ENCODE data around the gene THEM4.

The THEM4 gene

DNA sequence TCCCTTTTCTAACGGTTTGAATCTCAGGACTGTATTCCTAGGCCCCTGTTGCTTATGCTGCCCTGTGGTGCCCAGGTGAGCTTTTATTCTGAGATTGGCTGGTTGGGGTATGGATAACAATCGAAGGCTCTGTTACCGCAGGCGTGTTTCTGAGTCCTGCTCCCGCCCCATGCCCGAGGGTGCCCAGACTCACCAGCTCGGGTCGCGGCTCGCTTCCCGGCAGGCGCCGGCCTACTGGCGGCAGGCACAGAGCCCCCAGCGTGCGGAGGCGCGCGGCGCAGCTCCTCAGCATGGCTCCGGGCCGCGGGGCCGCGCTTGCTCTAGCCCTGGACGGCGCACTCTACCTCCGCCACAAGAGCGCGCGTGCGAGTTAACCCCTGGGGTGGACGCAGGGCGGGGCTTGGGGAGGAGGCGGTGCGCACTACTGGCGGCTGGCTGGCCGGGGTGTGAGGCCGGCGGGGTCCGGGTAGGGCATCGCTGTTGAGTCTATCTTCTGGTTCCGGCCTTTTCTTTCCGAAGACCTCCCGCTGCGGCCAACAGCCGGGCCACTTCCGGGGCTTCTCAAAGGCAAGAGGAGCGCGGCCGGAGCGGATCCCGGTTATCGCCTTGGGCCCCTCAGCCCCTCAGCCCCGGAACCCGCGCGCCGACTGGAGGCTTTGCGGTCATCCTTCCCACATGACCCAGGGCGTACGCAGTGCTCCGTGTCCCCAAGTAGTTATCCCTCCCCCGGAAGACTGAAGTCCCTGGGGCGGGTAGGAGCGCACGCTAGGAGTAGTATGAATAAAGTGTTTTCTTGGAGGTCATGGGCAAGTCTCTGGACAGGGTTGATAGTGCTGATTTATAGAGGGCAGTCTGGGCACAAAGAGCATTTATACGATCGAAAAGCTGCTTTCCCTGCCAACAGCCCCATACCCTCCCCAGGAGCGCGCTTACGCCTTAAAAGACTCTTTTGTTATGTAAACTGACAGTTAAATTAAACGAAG lies at the start of gene THEM4:
Gene THEM4, minus strand, starts transcription at position 345 of the 983 bp plus-strand sequence. Its CDS starts 53 bp downstream, at position 292.
- DNase-seq (ENCODE audit: insufficient read length, low spot score): peak; percentile 93
- peak; percentile 96 for FAIRE-seq

DNA sequence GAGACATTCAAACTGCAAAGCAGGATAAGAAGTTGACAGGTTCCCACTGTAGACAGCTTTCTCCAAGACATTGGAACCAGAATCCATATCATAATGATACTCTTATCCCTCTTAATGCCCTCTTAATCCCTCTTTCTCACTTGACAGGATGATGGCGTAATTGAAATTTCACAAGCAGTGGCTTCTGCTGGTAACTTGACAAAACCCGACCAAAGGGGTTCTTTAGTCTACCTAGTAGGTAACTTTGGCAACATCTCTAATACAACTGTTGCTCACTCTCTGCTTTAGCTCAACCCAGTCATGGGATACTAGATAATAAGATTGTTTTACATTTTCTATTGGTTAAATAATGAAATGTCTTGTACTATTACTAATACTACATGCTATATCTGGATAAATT lies 49.6 kb upstream of the THEM4 start:
- DNase-seq (ENCODE audit: insufficient read length, low spot score) (no peak), FAIRE-seq (no peak)

DNA sequence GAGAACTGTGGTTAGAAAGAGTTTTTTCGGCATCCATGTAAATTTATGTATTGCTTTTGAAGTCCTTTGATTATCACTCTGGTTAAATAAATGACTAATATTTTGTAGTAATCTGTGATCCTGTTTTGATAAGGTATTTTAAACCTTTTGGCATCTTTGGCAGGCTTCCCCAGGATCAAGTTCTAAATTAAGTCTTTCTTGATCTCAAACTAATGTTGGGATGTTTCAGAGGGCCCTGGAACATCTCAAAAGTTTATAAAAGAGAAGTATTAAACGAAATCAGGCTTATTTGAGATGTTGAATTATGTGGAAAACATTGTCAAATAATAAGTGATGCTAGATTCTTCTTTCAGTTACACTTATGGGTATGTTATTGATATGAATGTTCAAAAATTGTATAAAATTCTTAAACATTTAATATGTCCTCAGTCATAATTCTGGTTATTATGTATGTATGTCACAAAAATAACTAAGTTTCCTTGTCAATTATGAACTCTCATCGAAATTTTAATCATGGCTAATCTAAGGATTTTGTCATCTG lies 47.7 kb upstream of the THEM4 start:
- FAIRE-seq (no peak), DNase-seq (ENCODE audit: insufficient read length, low spot score) (no peak)

DNA sequence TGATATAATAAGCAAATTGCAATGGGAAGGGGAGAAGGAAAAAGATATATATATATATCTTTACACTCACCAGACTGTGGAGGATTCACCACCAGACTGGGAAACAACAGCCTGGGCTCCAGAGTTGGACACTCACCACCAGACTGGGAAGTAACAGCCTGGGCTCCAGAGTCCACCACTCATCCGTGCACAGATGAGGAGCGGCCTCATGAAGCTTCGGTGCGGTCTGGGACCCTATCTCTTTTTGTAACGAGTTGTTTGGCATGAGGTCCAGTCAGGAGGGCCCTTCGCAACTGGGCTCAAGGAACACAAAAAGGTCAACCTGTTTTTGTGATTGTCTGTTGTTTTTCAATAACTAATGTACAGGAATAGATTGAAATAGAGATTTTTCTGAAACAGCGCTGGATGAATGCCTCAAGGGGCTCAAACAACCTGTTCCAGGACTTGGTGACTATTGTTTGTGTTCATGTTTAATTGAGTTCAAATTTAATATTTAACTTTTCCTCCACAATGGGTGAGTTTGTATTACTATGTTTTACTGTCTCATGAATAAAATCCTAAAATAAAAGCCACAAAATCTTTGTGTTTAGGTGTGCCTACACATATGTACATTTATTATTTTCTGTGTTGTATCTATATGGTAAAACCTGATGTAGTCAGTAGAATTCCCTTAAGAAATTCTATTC lies 44.2 kb upstream of the THEM4 start:
- DNase-seq (ENCODE audit: insufficient read length, low spot score) (no peak), FAIRE-seq (no peak)

DNA sequence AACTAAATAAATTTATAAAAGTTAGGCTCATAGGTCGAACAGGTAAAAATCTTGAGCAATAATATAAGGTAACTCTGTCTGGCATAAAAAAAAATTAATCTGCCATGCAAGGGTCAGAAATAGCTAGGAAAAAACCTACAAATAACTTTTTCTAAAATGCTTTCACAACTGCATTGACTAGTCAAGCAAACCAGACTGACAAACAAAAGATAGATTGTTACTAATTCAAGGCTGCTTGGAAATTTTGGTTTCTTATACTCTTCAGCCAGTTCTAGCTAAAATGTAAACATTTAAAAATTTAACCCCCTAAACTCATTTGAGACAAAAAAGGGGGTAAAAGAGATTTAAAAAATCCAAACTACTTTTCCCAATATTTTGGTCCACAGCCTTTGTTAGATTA lies 43.5 kb upstream of the THEM4 start:
- FAIRE-seq: no peak

DNA sequence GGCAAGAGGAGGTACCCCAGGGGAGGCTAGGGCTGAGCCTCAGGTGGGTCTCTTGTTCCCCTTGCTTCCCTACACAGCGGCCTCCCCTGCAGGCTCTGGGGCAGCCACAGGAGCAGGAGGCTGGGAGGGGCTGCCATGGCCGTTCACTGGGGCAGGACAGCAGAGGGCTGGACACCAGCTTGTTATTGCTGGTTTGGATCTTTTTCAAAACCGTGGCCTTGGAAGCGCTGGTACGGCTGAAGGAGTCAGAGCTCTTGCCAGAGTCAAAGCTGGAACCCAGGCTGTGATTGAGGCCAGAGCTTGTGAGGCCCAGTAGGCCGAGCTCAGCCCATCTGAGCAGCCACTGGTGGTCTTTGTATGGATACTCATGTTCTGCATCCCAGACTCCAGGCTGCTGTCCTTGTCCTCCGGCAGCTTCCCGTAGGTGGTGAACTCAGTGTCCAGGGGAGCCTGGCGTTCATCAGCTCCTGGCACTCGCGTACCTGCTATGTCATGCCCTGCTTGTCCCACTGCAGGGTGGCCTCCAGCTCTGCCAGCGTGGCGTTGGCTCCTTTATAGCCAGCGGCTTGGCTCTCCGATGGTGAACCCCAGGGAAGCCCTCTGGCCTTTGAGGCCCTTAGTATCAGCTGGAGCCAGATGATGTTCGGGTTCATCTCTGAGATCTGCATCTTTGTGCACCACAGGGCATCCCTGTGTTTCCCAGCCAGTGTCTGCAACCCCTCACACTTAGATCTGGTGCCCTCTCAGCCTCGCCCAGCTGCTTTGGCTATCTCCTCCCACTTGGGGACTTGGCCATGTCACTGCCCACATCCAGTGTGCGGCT lies 40.3 kb upstream of the THEM4 start:
- FAIRE-seq: no peak
- DNase-seq (ENCODE audit: insufficient read length, low spot score): no peak

More for the DNA sequence above, 43.5 kb upstream of the THEM4 start:
- DNase-seq (ENCODE audit: insufficient read length, low spot score): no peak

DNA sequence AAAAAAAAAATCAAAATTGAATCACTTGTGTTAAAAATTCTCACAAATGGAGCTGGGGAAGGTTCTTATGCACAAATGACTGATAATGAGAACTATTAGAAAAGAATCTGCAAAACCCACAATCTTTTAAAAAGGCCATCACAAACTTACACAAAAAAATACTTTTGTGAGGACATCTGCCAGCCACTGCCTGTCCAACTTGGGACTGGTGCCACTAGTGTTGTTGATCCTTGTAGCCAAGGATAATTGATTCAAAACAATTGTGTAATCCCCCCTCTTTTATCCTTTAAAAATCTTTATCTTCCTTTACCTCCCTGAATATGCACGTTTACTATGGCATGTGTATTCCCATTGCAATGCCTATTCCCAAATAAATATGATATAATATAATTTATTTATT lies 39.2 kb upstream of the THEM4 start:
- DNase-seq (ENCODE audit: insufficient read length, low spot score) (no peak), FAIRE-seq (no peak)

DNA sequence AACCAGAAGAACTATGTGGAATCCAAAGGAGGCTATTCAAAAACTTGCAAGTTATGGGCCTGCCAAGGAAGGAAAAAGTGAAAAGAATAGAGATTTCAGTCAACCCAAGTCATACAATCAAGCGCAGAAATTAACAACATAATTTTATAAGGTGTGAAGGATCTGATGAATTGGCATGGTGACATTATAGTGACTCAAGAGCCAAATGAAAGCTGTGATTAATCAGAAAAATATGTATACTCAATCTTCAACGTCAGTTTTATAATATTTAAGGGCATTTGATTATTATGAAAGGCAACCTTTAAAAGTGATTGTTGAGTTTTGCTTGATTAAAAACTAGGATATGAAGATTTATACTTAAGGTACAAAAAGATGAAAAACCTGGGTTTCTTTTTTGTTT lies 37.8 kb upstream of the THEM4 start:
- DNase-seq (ENCODE audit: insufficient read length, low spot score) (no peak), FAIRE-seq (no peak)

DNA sequence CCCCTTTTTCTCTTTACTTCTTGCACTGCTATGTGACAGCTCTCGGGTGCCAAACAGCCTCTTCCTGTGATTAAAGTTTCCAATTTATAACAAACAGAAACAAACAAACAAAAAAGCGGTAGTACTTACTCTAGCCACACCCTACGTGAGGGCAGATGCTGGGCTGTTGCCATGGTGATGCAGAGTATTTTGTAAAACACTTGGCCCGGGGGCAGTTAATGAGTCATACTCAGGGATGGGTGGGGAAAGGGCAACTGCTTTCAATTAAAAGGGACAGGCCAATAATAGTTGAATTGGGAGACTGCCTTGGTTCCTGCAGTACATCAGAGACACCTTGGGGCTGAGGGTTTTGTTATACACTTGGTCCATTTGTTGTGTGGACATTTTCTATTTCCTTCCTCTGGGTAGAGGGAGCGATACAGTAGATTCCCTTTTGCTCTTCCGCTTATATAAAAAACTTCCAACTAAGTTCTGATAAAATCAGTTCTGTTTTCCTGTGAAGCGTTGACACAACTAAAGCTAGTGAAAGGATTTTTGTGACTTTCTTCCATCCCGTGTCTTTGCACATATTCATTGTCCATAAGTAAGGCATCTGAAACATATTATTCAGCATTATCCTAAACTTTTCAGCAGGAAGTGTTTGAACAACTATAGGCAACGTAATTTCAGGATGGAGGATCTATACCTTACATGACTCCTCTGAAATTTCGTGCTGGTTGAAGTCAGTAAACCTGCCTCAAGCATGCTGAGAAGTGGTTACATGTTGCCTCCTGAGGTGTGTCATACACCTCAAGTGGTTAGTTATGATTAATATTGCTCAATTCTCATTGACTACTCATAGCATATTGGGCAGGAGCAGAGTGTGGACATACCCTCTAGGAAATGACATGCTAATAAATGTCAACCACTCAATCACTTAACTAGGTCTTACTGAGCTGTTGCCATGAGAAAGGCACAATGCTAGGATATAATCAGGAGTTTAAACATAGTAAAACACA lies 36.7 kb upstream of the THEM4 start:
- DNase-seq (ENCODE audit: insufficient read length, low spot score) (no peak), FAIRE-seq (no peak)

DNA sequence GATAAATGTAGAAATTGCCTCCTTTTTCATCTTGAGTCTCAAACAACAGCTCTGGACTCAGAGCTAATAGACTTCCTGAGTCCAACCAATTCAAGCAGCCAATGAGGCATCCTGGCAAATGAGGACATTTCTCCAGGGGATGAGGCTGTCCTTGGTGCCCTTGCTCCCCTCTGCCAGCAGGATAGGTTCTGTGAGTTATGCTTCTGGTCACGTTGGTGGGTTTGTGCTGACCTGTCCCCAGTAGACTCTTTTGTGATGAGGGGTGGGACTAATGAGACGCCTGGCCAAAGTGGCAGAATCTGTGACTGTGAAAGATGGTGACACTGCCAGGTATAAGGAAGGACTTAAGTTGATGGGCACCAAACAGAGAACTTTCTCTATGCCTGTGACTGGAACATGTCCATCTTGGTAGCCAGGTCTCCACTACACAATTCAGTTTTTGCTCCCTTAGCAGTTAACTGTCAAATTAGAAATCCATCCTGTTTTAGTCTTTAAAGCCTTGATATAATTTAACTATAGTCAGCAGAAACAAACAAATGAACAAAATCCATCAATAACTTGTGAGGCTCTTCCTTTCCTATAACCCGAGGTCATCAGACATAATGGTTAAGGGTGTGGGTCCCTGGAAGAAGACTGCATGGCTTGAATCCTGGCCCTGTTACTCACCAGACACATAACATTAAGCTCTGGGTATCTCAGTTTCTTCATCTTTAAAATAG lies 35.7 kb upstream of the THEM4 start:
- DNase-seq (ENCODE audit: insufficient read length, low spot score): no peak
- FAIRE-seq: no peak

DNA sequence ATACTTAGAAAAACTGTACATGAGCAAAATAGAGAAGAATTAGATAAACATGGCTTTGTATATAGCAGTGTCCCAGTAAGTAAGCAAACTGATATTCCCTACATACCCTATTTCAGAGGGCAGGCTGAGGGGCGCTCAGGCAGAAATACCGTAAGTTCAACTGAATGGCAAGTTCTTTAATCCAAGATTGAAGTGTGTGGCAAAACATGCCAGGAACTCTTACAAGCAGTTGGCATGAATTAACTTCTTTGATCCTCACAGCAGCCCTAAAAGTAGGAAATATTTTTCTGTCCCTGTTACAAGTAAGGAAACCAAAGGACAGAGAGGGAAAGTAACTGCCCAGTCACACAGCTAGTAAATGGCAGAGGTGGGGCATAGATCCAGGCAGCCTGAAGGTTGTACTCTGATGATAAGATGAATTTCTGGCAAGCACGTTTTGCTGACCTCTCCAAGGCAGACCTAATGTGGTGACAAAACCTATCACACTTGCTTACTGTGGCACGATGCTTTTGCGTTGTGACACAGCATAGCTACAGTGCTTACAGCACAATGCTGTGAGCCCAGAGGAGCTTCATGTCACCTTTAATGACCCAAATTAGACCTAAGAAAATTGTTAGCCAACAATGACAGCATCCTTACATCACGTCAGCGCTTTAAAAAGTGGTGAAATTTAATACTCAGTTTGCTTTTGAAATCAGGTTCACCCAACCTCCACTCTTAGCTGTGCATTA lies 35.0 kb upstream of the THEM4 start:
- DNase-seq (ENCODE audit: insufficient read length, low spot score) (no peak), FAIRE-seq (no peak)

DNA sequence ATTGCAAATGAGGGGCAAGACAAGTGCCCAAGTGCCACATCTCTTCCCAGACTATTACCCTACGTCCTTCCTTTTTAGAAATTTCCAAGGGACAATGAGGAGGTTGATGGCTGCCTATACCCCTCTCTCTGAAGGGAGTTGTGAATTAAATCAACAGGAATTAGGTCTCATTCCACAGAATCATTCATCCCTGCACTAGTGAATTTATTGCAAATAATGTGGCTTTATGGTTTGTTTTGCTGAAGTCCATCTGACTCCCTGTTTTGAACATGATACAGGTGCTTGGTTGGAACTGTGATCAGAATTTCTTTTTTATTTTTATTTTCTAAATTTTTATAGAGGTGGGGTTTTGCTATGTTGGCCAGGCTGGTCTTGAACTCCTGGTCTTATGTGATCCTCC lies 34.3 kb upstream of the THEM4 start:
- DNase-seq (ENCODE audit: insufficient read length, low spot score) (no peak), FAIRE-seq (no peak)

DNA sequence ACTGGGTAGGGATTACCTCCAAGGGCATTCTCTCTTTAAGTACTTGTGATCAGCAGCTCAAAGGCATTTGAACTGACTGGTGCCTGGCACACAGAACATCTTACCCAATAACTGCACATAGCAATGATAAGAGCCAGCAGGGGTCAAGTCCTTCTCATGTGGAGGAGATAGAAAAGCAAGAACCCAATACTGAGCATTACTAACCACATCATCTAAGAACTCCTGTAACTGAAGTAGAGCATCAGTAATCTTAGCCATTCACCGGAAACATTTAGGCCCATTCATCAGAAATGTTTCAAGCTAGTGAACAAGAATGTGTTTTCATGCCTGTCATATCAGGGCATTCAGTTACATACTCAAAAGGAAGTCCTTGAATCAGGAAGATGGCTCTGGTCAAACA lies 33.6 kb upstream of the THEM4 start:
- DNase-seq (ENCODE audit: insufficient read length, low spot score) (no peak), FAIRE-seq (no peak)

DNA sequence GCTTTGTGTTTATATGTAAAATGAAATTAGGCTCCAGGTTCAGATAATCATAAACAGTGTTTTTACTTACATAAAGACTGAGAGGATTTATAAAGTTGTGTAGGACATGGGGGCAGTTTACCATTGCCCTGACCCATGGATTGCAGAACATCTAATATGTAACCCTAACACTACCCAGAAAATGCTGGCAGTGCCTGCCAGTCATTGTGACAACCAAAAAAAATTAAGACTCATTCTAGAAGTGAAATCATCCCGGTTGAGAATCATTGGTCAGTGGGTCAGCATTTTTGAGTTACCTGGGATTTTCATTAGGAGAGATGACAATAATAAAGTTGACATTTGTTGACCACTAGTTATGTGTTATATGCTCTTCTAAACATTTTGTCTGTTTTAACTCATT lies 31.2 kb upstream of the THEM4 start:
- DNase-seq (ENCODE audit: insufficient read length, low spot score) (no peak), FAIRE-seq (no peak)

DNA sequence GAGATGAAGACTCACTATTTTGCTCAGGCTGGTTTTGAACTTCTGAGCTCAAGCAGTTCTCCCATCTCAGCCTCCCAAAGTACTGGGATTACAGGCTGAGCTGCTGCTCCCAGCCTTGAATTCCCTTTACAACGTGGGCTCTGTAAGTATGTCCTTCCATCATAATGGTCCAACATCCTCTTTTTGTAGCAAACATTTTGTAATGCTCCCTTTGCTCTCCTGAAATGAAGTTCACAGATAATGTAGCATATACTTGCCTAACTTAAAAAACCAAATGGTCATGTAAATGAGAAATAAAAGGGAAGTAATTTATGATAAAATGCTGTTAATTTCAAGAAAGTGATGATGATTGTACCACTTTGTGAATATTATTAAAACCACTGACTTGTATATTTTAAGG lies 30.5 kb upstream of the THEM4 start:
- FAIRE-seq: no peak
- no peak for DNase-seq (ENCODE audit: insufficient read length, low spot score)

DNA sequence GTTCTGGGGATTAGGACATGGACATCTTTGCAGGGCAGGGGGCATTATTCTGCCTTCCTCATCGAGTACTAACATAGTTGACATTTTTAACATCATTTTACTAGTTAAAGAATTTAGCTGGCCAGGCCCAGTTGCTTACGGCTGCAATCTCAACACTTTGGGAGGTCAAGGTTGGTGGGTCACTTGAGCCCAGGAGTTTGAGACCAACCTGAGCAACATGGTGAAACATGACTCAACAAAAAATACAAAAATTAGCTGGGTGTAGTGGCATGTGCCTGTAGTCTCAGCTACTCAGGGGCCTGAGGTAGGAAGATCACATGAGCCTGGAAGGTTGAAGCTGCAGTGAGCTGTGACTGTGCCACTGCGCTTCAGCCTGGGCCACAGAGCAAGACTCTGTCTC lies 29.8 kb upstream of the THEM4 start:
- FAIRE-seq (no peak), DNase-seq (ENCODE audit: insufficient read length, low spot score) (no peak)

DNA sequence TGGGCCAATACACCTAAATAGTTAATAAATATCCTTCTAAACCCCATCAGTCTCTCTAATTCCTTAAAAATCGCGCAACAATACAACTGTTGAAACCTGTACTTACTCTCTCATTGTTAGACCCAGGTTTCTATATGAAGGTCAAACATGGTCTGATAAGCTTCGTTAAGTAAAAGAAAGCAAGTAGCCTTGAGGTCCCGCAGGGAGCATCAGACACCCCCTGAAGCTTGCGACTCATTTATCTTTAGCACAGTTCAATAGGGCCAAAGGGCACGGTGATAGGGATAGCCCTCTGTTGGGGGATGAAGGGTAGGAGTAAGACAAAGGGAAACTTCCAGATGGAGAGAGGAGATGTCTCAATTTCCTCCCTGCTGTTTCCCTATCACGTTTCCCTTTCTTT lies 27.3 kb upstream of the THEM4 start:
- no peak for FAIRE-seq
- no peak for DNase-seq (ENCODE audit: insufficient read length, low spot score)

DNA sequence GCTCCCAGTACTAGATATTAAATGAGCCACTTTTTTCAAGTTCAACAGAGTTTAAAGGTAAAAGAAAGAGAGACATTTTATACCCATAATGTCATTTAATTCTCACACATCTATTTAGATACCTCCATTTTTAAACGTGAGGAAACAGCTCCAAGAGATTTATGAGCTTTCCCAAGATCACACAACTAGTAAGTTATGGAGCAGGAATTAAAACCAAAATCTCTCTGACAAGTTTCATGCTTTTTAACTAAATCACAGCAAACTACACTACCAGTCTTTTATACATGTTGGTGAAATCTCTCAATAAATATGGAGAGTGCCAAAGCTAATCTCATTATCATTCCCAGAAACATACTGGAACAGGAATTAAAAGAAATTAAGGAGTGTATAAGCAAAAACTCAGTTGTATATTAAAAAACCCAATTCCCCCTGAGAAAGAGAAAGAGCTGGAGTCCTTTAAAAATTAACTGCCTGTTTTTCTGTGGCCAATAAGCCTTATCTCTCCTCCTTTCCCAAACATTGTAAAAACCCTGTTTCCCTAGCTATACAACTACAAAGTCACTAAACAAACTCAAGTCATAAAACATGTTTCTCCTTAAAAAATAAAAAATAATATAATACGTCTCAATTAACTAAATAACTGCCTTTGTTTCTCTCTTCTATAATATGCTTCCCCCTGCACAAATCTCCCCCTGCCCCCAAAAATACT lies 26.7 kb upstream of the THEM4 start:
- no peak for FAIRE-seq
- DNase-seq (ENCODE audit: insufficient read length, low spot score): no peak

Measured in GM19239 (cell line).